HG03108 (cell line): ENCODE data around the gene IGLON5.

Experiments
- ATAC-seq: cut with Tn5 transposase; IDR thresholded peaks from one replicate; pipeline ENCODE4 v1.9.1; 2021; ENCODE audit warnings: moderate library complexity; ENCODE audit not compliant: unreplicated experiment

IGLON5 gene

GRCh38 chr19:51317376-51317775 is 5.9 kb downstream of the IGLON5 start:
- no peak for ATAC-seq

- no peak for ATAC-seq
Measured at GRCh38 chr19:51317968-51318367, 6.5 kb downstream of the IGLON5 start.

- no peak for ATAC-seq
Measured at GRCh38 chr19:51318687-51319648, 7.5 kb downstream of the IGLON5 start.

- ATAC-seq = no peak
Measured at GRCh38 chr19:51319649-51320279, 8.3 kb downstream of the IGLON5 start.

- no peak for ATAC-seq
Measured at GRCh38 chr19:51320280-51320657, 8.8 kb downstream of the IGLON5 start.

GRCh38 chr19:51321799-51322198 is 10.4 kb downstream of the IGLON5 start:
- ATAC-seq = no peak

GRCh38 chr19:51323481-51324166 is 12.2 kb downstream of the IGLON5 start:
- no peak for ATAC-seq

GRCh38 chr19:51324167-51324481 is 12.7 kb downstream of the IGLON5 start:
- no peak for ATAC-seq

GRCh38 chr19:51325161-51325976 is 13.9 kb downstream of the IGLON5 start:
- ATAC-seq = no peak

GRCh38 chr19:51326216-51327065 is 15.0 kb downstream of the IGLON5 start:
- ATAC-seq = no peak

- ATAC-seq = no peak
Measured at GRCh38 chr19:51327066-51328001, 15.9 kb downstream of the IGLON5 start.

- ATAC-seq = no peak
Measured at GRCh38 chr19:51329411-51329810, 18.0 kb downstream of the IGLON5 start.

GRCh38 chr19:51330366-51330765 is 18.9 kb downstream of the IGLON5 start:
- ATAC-seq = no peak

- no peak for ATAC-seq
Measured at GRCh38 chr19:51331193-51331592, 19.7 kb downstream of the IGLON5 start.

GRCh38 chr19:51331716-51332115 is 20.3 kb downstream of the IGLON5 start:
- ATAC-seq = no peak

- ATAC-seq = no peak
Measured at GRCh38 chr19:51333836-51334460, 22.5 kb downstream of the IGLON5 start.

GRCh38 chr19:51337141-51337860 is 25.9 kb downstream of the IGLON5 start:
- ATAC-seq = no peak
